Stimulated activated CD4-positive, alpha-beta T cell treated with anti-CD3 and anti-CD28 coated beads, Interleukin-12 subunit alpha, Interleukin-12 subunit beta, amount 100 ng/mL, for 4 hours (primary cell): ENCODE measurements around the gene TUBGCP2.
"Not testable (repeated sequence)": the region's sequence is repeated elsewhere in the genome, so short reads cannot be mapped to it uniquely, and the experiment has no call there.

Experiments
- DNase-seq: peaks from one replicate; pipeline ENCODE4 v3.0.0-alpha.2; 2020

TUBGCP2 gene

DNA sequence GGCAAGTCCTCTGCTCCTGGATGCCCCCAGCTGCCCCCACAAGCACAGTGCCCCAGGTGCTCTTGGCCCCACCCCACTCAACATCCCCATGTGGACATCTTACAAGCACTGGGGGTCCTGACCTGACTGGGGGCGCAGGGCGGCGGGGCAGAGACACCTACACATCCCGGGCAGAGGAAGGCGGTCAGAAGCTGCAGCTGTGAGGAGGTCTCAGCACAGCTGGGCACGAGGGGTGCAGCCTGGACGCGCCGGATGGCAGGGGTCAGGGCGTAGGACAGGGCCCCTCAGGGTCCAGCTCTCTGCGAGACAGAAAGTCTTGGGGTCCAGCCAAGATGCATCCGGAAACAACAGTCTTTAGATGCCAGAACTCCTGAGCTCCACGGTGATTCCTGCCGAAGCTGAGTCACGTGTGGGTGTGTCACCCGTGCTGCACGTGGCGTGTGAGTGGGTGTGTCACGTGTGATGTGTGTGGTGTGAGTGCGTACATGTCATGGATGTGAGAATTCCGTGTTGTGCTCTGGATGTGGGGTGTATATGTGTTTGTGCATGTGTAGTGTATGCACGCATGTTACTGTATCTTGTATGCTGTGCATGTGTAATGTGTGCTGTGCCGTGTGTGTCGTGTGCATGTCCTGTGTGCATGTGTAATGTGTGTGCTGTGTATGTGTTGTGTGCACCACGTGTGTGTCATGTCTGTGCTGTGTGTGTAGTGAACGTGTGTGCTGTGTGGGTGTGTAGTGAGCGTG lies 65.9 kb downstream of the TUBGCP2 start:
- no peak for DNase-seq

DNA sequence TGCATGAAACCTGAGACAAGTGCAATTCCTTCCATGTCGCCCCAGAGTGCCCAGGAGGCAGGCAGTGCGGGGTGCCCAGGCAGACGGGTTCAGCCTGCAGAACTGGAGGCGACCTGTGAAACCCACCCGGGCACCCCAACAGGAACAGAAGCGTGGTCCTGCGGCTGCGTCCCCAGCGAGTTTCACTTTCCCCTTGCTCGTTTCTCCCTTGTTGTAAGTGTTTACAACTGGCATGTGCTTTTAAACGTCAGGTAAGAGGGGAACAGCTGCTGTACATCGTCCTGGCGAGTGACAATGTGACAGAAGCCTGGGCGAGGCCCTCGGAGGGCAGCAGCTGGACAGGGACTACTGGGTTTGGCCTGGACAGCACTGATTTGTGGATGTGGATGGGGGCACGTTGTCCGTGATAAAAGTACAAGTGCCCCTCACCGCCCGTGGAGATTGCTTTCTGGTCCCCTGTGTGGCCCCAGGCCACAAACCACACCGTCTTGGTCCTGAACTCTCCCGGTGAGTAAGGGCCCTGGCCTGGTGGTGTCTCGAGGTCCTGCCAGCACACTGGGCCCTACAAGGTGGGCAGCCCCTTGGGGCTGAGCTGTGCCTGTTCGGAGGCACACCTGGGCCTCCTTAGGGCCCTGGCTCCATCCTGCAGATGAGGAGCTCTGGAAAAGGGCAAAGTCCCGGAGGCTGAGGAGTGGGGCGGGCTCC lies 67.0 kb downstream of the TUBGCP2 start:
- no peak for DNase-seq

DNA sequence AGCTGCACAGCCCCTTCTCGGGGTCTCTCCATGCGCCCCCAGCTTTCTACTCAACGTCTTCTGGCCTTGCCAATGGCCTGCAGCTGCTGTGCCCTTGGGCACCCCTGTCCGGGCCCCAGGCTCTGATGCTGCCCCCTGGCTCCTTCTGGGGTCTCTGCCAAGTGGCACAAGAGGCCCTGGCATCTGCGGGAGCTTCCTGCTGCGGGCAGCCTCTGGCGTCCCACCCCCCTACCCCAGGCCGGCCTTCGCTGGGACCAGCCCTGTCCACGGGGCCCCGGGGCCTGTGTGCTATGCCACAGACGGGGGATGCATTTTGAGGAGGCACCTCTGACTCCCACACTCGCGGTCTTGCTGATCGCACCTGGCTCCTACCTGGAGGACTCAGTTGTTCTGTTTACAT lies 68.7 kb downstream of the TUBGCP2 start:
- no peak for DNase-seq

DNA sequence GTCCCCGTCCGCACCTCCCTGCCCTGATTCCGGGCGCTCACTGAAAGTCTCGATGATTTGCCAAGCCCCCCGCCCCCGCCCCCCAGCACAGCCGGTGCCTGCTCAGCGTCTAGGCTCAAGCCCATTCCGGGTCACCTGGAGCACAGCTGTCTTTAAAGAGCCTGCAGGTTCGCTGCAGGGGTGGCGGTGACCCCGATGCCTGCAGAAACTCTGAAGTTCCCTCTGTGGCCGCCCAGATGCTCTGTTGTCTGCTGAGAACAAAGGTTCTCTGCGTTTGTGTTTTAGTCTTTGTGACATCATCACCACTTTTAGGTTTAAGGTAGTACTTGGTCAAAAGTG lies 70.2 kb downstream of the TUBGCP2 start:
- no peak for DNase-seq

DNA sequence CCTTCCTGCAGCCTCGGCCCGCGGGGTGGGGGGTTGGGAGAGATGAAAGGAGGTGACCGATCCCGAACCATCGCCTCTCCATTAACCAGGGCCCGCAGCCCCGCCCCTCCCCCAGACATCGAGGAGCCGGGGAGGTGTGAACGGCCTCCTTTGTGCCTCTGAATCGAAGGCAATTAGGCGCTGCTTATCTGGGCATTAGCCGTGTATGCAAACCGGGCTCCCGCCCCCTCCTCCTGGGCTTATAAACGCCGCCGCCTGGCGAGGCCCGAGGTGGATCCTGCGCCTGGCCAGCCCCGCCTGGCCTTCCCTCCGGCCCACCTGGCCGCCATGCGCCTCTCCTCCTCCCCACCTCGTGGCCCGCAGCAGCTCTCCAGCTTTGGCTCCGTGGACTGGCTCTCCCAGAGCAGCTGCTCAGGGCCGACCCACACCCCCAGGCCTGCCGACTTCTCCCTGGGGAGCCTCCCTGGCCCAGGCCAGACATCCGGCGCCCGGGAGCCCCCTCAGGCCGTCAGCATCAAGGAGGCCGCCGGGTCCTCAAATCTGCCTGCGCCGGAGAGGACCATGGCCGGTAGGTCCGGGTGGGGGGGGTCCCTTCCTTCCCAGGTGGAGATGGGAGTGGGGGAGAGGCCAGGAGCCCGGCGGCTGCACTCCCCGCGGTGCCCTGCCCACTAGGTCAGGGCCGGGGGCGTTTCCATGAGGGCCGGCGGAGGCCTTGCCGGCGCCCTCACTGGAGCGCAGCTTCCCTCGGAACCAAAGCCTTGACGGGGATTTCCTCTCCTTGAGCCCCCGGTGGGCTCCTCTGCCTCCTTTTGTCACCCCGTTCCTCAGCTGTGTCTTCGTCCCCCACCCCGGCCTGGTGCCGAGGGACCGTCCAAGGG lies 70.8 kb downstream of the TUBGCP2 start, which contains the start of gene VENTX:
TSS of gene VENTX (plus strand) at position 268 of the 878 bp plus-strand sequence. CDS start at position 328, 60 bp downstream.
- no peak for DNase-seq

DNA sequence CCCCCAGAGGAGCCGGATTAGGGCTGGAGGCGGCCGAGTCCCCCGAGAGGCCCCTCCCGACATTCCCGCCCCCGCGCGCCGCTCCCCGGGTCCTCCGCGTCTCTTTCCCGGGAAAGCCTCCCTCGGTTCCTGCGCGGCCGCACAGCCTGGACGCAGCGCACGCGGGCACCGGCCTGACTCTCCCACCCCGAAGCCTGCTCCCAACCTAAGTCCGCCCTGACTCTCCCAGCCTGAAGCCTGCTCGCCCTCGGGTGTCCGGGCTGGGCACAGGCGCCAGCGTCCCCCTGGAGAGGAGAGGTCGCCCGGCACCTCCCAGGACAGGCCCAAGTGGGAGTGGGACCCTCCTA lies 71.5 kb downstream of the TUBGCP2 start:
- no peak for DNase-seq

DNA sequence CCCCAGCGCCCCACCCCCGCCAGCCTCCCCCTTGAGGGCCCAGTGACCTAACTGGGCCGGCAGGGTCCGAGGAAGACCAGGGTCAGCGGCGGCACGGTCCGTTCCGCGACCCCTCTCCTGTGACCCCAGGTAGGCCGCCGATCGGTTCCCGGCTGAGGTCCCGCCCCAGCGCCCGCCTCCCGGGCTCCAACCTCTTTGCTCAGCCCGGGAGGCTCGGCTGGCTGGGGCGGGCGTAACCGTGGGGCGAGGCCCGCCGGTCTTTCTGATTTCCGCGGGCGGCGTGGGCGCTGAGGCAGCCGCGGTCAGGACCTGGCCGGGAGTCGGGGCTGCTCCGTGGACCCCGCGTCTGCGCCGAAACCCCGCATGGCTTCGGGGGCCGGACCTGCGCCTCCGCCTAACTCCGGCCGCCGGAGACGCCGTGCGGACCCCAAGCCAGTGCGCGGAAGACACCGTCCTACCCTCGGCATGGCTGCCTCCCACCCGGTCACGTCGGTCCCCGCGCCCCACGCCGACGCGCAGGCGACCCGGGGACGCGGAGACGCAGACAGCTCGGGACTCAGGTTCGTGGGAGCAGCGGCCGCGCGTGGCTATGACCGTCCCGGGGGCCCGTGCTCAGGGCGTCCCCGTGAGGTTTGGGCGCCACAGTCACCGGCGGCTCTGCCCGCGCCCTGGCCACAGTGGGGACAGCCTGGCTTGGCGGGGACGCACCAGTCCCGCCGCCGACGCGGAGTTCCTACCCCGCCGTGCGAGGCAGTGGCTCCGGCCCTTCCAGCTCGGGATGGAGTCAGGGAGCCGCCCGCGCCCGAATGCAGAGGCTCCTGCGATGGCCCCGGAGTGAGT lies 72.1 kb downstream of the TUBGCP2 start:
- no peak for DNase-seq

DNA sequence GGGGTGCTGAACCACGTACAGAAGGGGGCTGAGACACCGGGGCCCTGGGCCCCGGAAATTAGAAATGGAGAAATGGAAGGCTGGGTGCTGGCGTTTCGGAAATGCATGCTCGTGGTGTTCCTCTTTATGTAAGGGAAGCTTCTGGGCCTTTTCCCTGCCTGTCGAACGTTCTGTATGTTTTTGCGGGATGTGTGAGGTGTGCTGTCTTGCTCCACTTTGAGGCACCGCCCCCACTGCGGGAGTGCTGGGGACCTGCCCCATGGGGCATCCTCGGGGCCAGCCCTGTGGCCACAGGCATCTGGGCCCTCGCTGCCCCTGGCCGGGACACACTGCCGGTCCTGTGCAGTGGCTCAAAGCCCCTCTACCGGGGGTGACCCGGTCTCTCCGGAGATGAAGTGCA lies 72.7 kb downstream of the TUBGCP2 start:
- no peak for DNase-seq

DNA sequence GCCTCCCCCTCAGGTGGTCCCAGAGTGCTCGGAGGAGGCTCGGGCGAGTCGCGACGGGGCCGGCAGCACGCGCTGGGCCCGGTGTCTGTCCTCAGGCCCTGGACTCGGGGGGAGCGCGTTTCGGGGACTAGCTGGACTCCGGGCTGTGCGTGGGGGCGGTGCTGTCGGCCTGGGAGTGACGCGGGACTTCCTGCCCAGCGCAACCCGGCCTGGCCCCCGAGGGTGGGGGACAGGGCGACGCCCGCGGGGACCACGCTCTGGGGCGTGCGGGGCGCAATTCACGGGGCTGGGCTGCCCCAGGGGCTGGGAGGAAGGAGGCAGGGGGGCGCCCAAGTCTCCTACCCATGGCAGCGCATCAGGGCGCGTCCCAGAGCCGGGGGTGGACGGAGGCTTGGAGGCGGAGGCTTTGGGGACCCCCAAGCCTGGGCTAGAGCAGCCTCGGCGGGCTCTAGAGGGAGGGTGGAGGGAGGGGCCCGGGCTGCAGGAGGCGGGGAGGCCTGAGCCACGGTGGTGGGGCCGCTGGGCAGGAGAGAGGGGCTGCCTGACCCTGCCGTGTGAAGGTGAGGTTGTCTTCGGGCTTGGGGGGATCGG lies 73.3 kb downstream of the TUBGCP2 start:
- DNase-seq, result no peak

DNA sequence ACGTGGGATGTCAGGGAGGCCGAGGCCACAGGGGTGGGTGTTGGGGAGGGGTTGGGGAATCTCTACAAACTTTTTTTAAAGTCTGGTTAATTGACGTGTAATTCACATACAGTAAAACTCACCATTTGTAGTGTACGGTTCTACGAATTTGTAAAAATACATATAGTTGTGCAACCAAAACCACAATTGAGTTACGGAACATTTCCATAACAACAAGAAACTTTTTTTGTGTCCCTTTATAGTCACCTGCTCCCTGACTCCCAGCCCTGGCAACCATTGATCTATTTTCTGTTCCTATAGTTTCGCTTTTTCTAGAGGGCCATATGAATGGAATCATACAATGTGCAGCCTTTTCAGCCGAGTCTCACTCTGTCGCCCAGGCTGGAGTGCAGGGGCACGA lies 73.9 kb downstream of the TUBGCP2 start:
- not testable (repeated sequence) for DNase-seq

DNA sequence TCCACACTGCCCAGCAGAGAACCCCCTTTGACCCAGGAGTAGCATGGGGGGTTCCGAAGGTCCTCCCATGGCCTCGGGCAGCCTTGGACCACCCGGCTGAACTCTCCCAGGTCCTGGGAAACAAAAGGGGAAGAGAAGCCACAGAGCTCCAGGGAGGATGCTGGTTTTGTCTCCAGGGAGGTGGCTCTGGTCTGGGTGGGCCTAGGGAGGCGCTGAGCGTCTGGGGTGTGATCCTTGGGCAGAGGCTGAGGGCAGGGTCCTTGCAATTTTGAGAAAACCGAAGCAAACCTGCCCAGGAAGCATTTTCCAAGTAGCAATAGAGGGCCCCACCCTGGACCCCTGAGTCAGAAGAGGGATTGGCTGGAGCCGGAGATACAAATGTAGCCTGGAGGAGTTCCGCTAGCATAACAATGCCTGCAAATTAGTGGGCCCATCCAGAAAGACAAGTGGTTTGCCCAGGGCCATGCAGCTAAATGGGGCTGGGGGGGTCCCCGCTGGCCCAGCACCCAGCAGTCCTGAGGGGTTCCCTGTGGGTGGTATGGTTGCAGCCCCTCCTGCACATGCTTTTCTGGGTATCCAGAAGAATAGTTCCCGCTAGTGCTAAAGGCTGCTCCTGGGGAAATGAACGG lies 76.6 kb downstream of the TUBGCP2 start:
- no peak for DNase-seq

DNA sequence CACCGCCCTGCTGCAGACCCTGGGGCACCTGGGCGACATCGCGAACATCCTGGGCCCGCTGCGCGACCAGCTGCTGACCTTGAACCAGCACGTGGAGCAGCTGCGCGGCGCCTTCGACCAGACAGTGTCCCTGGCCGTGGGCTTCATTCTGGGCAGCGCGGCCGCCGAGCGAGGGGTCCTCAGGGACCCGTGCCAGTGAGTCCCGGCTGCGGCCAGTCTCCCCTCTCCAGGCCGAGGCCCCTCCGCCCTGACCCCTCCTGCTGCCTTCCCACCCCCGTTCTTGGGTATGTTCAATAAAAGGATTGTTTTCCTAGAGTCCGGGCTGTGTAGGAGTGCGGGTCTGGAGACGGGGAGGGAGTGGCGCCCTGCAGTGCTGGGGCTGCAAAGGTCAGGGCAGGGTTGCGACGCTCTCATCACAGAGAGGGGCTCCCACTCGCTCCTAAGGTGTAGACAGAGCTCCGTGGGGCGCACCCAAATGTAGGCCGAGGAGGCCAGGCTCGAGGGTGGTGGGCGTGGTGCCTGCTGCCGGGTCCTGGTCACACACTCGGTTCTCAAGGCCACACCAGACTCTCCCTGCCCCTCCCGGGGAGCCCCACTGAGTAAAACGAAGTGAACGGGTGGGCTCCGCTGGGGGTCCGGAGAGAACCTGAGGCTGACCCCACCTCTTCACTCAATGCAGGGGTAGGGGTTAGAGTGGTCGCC lies 77.3 kb downstream of the TUBGCP2 start:
- DNase-seq, result no peak

DNA sequence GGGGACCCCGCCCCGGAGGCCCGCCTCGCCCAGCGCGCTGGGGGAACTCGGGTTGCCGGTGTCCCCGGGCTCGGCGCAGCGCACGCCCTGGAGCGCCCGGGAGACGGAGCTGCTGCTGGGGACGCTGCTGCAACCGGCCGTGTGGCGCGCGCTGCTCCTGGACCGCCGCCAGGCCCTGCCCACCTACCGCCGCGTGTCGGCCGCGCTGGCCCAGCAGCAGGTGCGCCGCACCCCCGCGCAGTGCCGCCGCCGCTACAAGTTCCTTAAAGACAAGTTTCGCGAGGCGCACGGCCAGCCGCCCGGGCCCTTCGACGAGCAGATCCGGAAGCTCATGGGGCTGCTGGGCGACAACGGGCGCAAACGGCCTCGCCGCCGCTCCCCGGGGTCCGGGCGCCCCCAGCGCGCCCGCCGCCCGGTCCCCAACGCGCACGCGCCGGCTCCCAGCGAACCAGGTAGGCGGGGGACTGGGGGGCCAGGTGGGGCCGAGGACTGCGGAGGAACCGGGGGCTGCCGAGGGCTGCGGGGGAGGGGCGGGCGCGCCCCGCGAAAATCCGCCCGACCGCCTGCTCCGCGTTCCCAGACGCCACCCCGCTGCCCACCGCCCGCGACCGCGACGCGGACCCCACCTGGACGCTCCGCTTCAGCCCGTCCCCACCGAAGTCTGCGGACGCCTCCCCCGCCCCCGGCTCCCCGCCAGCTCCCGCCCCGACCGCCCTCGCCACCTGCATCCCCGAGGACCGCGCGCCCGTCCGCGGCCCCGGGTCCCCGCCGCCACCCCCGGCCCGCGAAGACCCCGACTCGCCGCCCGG lies 78.1 kb downstream of the TUBGCP2 start:
- DNase-seq, result peak; percentile 26

DNA sequence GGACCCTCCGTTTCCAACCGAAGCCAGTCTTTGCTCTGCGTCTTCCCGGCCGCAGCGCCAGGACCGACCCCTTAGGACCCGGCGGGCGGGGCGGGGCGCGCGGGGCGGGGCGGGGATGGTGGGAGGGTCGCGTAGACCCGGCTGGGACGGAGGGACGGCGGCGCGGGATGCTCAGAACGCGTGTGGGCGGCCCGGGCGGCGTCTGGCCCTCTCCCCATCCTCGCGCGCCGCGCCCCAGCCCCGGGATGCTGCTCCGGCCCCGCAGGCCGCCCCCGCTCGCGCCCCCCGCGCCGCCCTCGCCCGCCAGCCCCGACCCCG lies 78.7 kb downstream of the TUBGCP2 start, which contains the start of gene UTF1:
TSS of gene UTF1 (plus strand) at position 174 of the 318 bp plus-strand sequence. CDS start at position 246, 72 bp downstream.
- no peak for DNase-seq

DNA sequence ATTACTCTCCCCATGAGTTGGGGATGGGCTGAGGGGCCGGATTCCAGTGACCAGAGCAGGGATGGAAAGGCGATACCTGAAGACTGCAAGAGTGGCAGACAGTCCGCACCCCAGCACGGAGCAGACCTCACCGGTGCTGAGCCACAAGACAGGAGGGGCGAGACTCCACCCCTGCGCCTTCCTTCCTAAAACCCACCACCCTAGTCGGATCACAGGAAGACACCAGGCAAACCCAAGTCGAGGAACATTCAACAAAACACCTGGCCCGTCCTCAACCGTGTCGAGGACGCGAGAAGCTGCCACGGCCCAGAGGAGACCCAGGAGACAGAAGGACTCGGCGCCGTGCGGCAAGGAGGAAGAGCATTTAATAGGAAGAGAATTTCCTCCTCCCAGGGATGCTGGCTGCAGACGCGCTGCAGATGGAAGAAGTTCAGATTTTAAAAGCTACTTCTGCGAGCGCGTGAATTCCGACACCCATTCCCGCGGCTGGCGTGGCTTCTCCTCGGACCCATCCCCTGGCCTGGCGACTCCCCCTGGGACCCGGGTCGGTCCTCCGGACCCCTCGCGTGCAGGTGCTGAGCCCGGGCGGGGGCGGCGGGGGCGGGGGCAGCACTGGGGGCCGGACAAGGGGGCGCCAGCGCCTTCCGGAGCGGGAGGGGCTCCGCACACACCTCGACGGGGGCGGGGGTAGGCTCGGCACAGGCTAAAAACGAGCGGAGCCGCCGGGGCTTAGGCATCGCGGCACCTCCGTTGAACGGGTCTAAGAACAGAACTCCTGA lies 79.2 kb downstream of the TUBGCP2 start:
- DNase-seq, result no peak
